Islet of Langerhans (tissue), 1 donor: ENCODE measurements around the gene ATF7.

Source experiments
- FAIRE-seq: peaks from one replicate; lab custom pipeline; 2011; peaks lifted over from hg19 to GRCh38; lab: Jason Lieb, UNC

Gene ATF7

GRCh38 chr12:53523131-53523530 lies 103.1 kb downstream of the ATF7 start:
- no peak for FAIRE-seq

GRCh38 chr12:53518381-53518780 lies 107.8 kb downstream of the ATF7 start:
- FAIRE-seq, result no peak

DNA sequence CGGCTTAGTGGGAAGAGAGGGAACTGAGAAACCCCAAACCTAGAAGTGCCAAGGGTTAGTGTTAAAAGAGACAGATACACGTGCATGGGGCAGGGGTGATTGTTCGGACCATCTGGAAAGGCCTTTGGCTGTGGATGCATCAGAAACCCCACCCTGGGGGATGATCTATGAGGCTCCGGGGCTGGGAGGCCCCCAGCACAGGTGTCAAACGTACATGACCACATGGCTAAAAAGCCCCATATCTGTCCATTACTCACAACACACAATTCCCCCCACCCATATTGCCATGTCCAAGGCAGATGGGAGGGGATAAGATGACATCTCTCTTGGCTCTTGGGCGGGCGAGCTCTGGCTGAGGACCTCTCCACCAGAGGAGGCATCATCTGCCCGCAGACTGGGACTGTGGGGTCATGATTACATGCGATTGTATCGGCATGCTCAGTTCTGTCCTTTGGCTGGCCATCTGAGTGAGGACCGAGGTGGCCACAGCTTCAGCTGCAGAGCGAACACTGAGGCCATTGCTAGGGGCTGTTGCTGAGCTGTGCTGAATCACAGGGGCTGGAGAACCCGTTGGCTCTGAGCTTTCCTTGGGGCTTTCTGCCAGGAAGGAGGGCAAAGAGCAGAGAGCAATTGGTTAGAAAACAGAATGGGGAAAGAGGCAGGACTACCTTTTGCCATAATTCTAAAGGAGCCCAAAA lies 109.3 kb downstream of the ATF7 start:
- no peak for FAIRE-seq

- FAIRE-seq, result no peak
Measured at GRCh38 chr12:53515291-53515680, 110.9 kb downstream of the ATF7 start.

- FAIRE-seq, result no peak
Measured at GRCh38 chr12:53514628-53515290, 111.4 kb downstream of the ATF7 start.

DNA sequence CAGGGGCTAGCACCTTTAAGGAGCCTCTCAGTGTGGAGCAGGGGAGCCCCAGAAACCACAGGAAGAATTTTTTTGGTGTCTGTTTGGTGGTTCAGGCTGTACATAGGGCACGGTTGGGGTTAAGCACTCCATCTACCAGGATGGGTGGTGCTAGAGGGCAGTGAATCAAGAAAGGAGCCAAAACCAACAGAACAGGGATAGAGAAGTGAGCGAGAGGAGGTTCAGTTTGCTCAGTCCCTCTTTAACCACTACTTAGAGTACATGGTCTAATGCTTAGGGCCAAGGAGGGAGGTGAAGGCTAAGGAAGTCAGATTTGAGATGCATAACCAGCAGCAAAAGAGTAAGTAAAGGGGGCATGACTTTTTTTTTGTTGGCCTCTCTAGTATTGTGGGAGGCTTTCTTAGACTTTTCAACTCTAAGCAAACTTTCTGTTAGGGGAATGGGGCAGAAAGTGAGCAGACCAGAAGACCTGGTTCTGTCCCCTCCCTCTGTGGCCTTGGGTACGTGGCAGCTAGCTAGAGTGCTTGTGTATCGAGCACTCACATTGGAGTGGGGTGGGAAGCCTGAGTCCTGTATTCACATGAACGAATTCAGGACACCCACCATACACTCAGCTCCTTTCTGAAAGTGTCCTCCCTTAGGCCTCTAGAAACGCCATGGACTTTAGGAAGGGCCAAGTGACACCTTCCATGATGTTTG lies 112.3 kb downstream of the ATF7 start:
- FAIRE-seq, result no peak

- FAIRE-seq, result no peak
Measured at GRCh38 chr12:53510181-53510812, 115.9 kb downstream of the ATF7 start.

DNA sequence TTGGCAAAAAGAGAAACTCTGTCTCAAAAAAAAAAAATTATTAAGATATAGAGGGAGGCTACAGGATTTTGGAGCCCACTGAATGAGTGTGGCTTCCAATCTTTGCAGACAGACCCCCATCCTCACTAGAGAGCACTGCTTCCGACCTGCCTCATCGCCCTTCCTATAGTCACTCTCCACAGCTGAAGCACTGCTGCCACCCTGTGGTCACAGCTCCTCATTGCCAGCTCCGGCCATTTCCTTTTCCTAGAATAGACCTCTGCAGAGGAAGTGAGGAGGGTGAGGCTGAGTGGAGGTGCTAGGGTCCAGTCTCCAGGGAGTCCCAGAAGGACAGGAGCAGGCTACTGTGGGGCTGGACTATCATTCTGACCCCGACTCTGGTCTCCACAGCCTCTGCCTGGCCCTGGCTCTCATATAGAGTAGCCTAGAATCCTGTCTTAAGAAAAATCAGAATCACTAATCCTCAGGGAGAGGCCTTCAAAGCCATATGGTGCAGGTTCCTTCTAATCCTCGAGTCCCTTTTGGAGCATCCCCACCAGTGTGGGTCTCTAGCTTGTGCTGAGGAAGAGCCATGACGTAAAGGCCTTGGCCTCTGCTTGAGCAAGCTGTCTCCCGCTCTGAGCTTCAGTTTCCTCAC lies 117.5 kb downstream of the ATF7 start:
- FAIRE-seq, result peak; percentile 9

DNA sequence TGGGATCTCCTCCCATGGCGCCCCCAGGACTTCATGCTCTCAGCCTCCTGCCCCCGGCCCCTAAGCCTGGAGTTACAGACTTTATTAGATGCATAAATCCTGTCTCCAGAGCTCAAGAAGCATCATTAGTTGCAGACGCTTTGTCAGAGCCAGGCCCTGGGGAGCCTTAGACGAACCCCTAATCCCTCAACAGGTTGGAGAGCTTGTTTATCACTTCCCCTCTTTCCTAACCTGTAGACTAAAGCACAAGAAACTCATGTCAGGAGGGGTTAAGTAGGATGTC lies 118.6 kb downstream of the ATF7 start:
- FAIRE-seq, result no peak

DNA sequence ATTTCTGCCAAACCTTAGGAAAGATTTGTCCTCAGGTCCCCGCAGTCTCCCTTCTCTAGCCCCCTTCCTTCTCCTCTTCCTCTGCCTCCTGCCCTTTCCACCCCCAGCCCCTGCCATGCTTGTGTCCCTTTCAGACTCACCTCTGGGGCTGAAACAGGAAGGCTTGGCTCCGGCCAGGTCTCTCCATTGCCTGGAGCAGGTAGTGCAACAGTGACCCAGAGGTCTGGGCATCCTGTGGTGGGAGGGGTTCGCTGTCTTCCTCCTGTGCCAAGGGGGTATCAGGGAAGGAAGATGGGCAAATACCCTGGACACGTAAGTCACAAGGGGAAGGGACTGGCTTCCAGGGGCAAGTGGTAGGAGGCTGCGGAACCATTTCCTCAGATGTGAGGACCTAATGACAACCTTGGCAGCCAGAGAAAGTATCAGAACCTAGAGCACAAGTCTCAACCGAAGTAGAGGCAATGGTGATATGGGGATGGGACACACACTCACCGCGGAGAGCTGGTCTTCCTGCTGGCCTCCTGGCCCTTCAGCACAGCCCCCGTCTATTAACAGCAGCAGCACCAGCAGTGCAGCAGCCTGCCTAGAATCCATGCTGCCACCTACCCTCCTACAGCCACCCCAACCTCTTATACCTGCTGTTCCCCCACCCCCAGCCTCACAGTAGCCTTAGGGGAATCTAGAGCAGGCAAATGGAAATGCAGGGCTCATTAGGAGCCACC lies 119.1 kb downstream of the ATF7 start, which contains the start of gene NPFF:
NPFF (minus strand) TSS at position 604 of the 722 bp plus-strand sequence; CDS start at position 594, 10 bp downstream.
- no peak for FAIRE-seq

GRCh38 chr12:53506450-53506785 lies 119.8 kb downstream of the ATF7 start:
- FAIRE-seq, result no peak

DNA sequence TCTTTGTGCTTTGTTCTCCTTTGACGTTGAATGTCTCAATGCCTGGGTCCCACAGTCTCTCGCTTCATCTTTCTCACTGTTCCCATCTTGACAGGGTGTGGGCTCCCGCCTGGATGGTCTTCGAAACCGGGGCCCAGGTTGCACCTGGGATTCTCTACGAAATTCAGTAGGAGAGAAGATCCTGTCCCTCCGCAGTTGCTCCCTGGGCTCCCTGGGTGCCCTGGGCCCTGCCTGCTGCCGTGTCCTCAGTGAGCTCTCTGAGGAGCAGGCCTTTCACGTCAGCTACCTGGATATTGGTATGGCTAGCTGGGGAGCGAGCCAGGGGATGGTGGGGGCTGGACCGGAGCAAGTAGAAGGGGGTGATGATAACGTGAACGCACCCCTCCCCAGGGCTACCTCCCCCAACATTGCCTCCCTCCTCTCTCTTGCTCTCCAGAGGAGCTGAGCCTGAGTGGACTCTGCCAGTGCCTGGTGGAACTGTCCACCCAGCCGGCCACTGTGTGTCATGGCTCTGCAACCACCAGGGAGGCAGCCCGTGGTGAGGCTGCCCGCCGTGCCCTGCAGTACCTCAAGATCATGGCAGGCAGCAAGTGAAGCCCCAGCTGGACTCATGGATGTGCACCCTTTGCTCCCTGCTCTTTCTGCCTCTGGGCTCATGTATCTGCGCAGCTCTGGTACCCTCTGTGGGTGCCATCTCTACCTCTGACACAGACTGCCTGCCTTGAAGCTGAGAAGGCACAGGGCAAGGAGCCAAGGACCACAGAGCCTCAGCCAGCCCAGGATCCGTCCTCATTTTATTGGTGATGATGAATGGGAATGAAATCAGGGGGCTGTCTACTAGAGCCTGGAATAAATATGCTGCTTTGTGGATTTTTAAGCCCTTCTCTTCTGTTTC lies 120.4 kb downstream of the ATF7 start:
- no peak for FAIRE-seq

- FAIRE-seq, result no peak
Measured at GRCh38 chr12:53505086-53505485, 121.1 kb downstream of the ATF7 start.

DNA sequence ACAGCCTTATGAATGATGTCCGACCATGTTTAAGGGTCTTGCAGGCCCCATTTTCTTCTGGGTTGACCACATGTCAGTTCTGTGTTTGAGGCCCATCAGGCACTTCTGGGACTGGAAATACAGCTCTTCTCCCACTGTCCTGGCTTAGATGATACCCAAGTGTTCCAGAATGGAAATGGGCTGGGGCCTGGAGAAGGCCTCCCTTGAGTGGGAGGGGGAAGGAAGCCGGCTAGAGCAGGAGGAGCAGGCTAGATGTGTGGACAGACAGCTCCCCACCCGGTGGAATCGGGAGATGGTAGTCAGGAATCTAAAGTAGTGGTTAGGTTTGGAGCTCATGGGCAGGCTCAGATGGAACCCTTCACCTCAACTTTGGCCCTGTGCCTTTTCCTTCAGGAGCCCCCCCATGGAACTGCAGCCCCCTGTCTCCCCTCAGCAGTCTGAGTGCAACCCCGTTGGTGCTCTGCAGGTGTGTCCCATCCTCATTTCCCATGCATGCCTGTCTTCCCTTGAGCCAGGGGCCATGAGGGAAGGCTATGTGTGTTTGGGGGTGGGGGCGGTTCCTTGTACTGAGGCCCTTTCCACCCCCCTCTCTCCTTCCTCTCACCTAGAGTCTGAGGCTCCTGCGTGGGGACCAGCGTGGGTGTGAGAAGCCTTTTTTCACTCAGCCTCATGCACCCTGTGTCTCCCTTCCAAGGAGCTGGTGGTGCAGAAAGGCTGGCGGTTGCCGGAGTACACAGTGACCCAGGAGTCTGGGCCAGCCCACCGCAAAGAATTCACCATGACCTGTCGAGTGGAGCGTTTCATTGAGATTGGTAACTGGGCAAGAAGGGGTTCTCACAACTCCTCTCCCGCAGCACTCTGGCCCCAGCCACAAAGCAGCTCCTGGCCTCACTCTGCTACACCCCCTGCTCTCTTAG lies 121.9 kb downstream of the ATF7 start:
- no peak for FAIRE-seq

DNA sequence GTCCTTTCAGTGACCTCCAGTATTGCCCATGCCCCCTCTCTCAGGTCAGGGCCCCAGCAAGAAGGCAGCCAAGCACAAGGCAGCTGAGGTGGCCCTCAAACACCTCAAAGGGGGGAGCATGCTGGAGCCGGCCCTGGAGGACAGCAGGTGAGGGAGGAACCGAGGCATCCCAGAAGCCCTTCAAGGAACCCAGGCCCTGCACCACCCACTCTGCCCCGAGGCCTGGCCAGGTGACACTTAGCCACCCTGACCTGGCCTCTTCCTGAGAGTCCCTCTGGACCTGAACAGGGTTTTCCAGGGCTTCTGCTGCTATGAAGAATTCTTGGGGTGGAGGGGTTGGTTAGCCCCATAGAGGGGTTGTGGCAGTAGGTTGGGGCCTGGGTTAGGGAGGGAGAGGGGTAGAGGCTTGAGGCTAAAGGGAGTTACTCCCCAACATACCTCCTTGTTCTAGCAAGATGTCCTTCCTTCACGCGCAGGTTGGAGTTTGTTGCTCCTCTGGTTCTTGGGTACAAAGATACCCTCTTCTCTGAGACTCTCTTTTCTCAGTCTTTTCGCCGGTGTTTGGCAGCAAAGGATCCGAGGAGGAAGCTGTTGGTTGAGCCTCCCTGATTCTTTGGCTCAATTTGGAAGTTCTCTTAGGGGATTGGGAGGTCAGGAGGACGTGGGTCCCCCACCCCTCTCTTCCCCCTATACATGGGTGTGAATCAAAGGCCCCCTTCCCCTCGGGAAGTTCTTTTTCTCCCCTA lies 123.0 kb downstream of the ATF7 start:
- no peak for FAIRE-seq

- no peak for FAIRE-seq
Measured at GRCh38 chr12:53502331-53502730, 123.9 kb downstream of the ATF7 start.

GRCh38 chr12:53501615-53502181 lies 124.5 kb downstream of the ATF7 start:
- FAIRE-seq, result no peak

DNA sequence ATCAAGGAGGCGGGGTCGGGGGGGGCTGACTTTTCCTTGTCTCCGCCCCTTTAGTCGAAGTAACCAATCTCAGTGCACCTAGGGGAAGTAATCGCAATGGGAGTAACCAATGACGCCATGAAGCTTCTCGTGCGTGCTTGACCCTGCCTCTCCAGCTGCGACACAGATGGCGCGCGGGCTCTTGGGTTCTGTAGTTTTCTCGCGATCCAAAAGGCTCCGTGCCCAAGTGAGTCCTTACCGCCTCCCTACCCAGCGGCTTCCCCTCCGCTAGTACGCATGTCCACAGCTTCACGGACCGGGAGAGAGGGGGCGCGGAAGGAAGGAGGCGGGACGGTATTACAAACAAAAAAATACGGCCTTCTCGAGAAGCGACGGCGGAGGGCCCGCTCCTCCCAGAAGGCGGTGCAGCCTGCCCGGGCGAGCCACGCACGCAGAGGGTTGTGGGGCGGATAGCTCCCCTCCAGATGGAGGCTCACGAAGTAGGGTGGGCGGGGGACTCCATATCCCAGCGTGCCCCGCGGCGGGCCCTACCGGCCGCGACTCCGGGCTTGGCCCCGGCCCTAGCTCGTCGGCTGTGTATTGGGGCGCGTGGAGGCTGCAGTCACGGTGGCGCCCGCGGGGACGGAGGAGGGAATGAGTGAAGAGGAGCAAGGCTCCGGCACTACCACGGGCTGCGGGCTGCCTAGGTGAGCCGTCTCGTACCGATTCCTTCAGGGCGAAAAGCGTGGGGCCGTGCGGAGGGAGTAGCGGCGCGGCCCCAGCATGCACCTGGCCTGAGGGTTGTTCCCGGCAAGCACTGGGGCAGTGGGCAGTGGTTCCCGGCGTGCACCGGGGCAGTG lies 125.2 kb downstream of the ATF7 start, which contains the start of gene TARBP2:
TARBP2 (plus strand) TSS at position 508 of the 839 bp plus-strand sequence; CDS start at position 634, 126 bp downstream.
- FAIRE-seq, result peak; percentile 96
